ENCODE results near the gene HOOK1.
A peak's percentile ranks its signal among the peaks of the same experiment; 100 is the strongest.
"Not testable (repeated sequence)": the region's sequence is repeated elsewhere in the genome, so short reads cannot be mapped to it uniquely, and the experiment has no call there.

The HOOK1 gene

DNA sequence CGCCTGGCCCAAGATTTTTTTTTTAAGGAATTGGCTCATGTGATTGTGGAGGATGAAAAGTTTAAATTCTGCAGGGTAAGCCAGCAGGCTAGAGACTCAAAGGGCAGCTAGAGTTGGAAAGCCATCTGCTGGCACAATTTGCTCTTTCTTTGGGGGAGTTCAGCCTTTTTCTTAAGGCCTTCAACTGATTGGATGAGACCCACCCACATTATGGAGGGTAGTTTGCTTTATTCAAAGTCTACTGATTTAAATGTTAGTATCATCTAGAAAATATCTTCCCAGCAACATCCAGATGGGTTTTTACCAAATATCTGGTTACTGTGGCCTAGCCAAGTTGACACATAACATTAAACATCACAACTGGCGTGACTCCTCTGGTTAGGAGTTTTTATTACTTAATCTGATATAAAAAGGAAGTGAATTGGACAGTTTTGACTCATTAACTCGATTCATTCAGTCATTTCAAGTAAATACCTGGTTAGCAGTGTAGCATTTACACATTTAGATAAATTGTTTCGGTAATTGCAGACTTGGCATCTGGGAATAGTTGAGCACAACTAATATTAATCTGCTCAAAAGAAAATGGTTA is 12.4 kb downstream of the HOOK1 start:
- DNase-seq: no peak

DNA sequence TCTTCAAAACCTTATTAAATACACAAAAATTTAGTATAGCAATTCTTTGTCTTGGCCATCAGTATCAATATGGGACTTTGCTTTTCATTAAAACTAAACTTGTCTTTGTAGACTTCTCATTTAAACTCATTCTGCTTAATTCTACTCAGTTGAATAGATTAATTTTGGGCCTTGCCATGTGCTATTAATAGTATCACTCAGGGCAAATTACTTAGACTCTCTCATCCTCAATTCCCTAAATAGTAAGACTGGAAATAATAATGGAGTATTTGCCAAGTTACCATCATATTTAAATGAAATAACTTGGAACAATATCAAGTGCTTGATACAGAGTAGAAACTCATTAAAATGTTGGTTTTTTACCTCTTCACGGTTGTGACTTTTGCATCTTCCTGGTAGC is 13.4 kb downstream of the HOOK1 start:
- no peak for DNase-seq

DNA sequence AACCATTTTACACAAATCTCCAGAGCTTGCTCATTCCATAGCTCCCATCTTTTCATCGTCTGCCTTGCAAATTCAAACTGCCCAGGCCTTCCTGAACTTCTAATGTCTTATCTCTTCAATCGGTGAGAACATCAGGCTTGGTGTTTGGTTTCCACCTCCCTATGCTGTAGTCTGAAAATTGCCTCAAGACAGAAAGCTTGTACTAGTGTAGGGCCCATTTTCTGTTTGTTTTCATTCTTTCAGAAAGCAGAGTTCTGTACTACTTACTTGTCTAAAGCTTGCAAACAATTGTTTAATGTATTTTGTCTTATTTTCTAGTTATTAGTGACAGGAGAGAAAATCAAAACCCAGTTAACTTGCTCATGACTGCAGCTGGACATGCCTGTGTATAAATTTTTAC is 16.8 kb downstream of the HOOK1 start:
- no peak for DNase-seq

DNA sequence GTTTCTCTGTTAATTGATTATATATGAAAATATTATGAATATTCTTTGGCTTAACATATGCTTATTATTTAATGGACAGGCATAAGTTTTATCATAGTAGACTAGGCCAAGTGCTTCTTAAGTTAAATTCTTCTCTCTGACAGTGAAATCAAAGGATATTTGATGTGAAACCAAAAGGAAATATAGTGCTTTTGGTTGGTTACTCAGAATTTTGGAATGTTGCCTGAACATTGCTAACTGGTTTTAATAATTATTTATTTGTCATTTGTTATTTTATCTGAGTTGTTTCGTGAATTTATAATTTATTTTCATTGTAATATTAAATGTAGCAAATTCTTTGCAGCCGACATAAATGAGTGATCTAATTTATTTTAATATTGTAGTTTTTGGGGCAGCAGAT is 18.3 kb downstream of the HOOK1 start:
- DNase-seq: no peak

DNA sequence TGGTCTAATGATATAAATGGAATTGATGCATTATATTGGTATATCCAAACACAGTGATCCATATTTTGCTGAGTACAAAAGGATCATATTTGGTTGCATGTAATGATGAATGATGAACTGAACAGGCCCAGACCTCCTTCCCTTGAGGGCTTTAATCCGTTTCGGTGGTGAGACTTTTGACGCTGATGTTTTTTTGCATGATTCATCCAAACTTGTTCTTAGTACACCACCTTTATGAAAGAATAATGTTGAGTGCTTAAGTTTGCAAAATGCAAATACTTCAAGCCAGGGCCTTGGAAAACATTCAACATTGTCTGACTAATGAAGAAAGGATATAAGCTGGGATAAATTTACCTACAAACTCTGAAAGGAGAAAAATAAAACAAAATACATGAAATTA is 19.2 kb downstream of the HOOK1 start:
- DNase-seq: no peak

DNA sequence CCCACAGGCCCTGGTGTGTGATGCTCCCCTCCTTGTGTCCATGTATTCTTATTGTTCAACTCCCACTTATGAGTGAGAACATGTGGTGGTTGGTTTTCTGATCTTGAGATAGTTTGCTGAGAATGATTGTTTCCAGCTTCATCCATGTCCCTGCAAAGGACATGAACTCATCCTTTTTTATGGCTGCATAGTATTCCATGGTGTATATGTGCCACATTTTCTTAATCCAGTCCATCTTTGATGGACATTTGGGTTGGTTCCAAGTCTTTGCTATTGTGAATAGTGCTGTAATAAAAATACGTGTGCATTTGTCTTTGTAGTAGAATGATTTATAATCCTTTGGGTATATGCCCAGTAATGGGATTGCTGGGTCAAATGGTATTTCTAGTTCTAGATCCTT is 23.1 kb downstream of the HOOK1 start:
- DNase-seq: not testable (repeated sequence)

DNA sequence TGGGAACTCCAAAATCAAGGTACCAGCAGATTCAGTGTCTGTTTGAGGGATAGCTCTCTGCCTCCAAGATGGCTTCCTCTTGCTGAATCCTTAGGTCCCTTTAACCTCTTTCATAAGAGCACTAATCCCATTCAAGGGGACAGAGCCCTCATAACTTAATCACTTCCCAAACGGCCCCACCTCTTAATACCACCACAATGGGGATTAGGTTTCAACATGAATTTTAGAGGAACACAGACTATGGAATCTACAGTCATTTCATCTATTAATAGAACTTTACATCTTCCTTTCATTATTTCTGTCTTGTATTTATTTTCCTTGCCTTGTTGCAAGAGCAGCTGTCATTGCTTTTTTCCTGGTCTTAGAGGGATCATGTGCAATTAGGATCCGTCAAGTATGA is 30.3 kb downstream of the HOOK1 start:
- DNase-seq: no peak

DNA sequence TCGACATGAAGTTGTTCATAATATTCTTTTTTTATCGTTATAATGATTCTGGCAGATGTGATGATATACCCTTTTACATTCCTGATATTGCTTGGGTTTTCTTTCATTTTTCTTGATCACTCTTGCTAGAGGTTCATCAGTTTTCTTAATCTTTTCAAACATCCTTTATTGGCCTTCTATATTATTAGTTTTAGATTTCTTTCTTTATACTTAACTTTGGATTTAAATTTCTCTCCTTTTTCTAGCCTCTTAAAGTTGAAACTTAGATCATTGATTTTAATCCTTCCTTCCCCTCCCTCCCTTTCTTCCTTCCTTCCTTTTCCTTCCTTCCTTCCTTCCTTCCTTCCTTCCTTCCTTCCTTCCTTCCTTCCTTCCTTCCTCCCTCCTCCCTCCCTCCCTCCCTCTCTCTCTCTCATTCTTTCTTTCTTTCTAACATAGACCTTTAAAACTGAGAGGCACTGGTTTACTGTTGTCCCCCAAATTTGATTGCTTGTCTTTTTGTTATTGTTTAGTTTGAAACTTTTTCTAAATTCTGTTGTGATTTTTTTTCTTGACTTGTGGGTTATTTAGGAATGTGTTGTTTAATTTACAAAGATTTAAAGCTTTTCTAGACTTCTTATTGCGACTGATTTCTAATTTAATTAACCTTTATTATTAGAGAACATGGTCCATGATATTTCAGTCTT is 31.6 kb downstream of the HOOK1 start:
- DNase-seq: no peak

DNA sequence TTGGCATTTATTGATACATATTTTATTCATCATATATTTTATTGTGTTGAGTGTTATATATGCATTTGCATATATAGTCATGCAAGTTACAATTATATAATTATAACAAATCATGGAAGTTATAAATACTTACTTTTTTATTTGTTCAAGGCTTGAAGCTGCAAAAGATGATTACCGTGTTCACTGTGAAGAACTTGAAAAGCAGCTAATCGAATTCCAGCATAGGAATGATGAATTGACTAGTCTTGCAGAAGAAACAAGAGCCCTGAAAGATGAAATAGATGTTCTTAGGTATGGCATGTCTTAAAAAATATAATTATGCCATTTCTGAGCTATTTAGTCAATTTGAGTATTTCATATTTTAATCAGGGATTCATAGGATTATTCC is 32.1 kb downstream of the HOOK1 start:
- no peak for DNase-seq

DNA sequence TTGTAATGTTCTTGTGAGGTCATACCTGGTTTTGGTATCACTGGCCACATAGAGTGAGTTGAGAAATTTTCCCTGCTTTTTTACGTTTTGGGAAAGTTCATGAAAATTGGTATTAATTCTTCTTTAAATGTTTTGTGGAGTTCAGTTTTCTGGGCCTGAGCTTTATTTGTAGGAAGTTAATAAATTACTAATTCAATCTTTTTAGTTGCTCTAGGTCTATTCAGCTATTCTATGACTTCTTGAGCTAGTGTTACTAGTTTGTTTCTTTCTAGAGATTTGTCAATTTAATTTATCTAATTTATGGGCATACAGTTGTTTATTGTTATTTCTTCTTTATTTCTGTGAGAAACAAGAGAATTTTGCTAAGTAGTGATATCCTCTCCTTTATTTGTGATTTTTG is 37.4 kb downstream of the HOOK1 start:
- DNase-seq: no peak

DNA sequence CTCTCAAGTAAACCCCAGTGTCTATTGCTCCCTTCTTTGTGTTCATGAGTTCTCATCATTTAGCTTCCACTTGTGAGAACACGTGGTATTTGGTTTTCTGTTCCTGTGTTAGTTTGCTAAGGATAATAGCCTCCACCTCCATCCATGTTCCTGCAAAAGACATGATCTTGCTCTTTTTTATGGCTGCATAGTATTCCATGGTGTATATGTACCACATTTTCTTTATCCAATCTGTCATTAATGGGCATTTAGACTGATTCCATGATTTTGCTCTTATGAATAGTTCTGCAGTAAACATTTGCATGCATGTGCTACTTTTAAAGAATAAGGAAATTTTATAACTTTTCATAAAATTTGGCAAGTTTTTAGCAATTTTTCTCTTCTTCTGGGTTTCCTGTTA is 40.5 kb downstream of the HOOK1 start:
- not testable (repeated sequence) for DNase-seq

DNA sequence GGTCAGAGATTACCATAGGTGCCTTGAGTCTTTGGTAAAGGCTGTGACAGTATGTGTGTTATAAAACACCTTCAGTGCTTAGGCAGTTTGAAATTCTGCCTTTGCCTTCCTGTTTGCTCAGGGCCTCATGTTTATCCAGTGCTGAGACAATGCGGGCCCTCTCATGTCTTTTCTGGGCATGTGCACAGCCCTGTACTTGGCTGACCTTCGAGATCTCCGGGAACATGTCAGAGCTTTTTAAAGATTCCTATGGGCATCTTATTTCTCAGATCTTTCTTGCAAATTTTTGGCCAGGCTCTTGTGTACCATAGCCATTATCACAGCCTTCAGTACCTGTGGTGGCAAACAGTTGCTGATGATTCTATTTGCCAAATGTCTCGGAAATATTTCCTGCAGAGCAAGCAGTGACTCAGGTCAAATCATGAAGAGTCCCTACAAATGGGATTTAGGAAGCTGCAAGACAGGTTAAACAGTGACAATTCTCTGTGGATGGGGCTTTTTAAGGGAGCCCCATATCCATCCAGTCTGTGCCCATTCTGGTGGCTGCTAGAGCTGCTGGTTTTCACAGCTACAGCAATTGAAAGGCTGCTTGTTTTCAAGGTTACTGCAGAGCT is 42.1 kb downstream of the HOOK1 start:
- no peak for DNase-seq

DNA sequence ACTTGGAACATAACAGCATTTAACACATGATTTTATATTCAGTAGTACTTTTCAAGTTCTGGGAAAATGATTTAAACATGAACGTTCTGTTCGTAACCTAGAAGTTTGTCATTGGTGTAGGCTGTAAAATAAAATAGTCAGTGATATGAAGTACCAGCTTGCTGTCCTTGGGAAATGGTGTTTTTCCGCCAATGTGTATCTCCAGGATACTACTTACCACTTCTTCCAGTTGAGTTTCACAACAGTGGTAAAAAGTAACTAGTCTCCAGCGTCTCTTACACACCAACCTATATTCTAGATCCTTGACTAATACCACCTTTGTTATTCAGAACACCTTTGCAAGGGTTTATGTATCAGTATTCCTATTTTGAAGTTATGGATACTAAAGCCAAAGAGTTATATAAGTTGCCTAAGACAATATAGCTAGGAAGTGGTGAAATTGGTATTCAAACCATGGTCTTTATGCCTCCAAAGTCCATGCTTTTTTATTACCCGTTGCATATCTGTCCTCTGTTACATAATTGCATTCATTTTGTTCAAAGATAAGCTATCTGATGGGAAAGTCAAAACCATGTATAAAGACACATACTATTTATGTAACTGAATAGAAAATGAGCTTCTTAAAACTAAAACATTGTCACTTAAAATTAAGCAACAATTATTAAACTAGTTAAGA is 43.1 kb downstream of the HOOK1 start:
- no peak for DNase-seq

DNA sequence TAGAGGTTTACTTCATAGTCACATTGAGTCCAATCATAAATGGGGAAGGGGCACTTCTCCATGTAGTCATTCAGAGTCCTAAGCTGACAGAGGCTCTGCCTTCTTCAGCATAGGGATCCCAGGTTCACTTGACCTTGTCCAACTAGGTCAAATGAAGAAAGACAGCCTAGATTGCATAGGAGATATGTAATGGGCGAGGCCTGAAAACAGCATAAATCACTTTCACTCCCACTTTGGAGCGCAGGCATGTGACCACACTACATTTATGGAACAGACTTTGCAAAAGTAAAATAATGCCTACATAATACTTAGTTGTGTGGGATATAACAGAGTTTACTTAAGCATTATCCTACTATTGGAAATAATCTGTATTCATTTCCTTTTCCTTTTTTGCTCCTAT is 51.7 kb downstream of the HOOK1 start:
- DNase-seq: no peak

DNA sequence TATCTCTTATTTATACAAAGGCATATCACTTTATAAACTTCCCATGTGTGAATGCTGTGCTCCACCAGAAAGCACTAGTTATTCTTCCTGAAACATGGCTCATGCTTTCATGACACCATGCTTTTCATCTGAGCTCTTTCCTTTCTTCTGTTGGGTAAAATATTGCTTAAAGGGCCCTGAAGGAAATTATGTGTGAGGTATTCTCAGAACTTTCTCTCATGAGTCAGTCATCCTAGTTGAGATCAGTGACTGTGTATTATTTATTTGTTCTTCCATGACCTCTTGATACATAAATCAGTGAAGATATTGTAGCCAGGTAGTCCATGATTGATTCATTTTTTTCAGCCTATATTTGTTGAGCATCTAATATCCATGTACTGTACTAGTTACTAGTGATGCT is 57.0 kb downstream of the HOOK1 start:
- DNase-seq: no peak

DNA sequence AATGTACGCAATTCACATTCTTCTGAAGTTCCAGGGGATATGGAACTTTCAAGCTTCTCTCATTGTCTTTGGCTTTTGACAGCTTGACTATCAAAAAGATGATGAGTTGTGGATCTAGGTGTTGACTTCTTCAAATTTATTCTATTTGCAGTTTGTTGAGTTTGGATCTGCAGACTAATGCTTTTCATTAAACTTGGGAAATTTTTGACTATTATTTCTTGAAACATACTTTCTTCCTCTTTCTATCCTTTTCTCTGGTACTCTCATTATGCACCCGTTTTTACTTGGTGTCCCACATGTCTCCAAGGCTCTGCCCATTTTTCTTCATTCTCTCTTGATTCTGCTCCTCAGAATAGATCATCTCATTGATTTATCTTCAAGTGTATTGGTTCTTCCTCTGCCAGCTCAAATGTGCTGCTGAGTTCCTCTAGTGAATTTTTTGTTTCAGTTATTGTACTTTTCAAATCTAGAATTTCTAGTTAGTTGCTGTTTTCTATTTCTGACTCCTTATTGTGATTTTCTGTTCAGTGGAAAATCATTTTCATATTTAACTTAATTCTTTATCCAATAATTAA is 62.4 kb downstream of the HOOK1 start:
- DNase-seq: no peak

DNA sequence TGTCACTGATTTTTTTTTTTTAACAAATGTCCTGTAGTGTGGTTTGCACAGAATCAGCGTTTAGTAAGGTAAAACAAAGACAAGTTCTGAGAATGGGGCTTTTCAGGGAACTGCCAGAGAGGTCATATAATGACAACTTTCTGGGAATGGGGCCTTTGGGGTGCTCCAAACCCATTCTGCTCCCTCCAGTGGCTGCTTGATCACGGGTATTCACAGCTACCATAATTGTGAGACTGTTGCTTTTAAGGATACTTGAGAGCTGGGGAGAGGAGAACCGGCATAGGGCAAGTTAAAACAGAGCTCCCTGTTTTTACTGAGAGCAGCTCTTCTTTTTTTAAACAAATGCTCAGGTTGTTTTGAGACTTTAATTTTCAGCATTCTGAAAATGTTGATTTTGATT is 63.6 kb downstream of the HOOK1 start:
- no peak for DNase-seq

DNA sequence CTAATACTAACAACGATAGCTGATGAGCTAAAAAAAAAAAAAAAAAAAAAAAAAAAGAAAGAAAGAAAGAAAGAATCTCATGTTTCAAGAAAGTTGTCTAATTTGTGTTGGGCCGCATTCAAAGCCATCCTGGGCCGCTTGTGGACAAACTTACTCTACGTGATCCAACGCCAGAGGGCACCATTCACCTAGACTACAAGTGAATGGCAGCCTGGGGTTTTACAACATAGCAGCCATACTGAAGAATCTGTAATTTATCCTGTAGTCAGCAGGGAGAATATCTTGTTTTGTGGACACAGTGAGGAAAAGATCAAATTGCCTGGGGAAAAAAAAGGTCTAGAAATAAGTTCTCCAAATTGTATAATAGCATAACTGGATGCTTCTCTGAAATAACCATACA is 64.8 kb downstream of the HOOK1 start:
- peak; percentile 53 for DNase-seq

DNA sequence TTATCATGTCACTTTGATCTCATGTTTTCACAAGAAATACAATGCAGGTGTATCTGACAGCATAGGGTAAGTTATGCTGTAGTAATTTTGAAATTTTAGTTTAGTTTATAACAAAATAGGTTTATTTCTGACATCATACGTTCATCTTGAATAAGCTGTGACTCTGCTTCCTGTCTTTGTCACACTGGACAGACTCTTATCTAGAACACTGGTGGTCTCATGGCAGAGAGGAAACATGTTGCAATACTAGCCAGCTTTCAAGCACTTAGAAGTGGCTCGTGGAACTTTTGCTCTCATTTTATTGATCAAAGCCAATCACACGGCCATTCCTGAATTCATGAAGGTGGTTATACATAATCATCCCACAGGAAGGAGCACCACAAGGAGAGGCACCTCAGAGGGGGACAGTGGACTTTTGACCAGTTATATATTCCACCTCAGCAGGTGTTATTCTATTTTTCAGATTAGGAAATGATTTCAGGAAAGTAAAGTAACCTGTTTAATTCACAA is 65.3 kb downstream of the HOOK1 start:
- no peak for DNase-seq

DNA sequence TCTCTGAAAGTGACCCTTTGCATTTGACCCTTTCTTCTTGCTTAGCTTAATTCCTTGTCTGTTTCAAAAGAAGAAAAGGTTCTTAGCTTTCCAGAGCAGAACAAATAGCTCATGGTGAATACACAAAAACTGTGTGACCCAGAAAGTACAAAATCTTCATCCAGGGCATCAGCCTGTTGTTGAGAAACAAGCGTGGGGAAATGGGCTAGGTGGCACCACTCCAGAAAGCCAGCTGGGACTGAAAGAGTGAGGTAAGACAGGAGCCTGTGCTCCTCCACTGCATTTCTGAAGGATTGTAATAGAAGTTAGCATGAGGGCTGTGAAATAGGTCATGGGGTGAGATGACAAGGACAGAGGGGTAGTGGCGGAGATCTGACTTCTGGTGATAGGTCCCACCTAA is 66.0 kb downstream of the HOOK1 start:
- DNase-seq: no peak

DNA sequence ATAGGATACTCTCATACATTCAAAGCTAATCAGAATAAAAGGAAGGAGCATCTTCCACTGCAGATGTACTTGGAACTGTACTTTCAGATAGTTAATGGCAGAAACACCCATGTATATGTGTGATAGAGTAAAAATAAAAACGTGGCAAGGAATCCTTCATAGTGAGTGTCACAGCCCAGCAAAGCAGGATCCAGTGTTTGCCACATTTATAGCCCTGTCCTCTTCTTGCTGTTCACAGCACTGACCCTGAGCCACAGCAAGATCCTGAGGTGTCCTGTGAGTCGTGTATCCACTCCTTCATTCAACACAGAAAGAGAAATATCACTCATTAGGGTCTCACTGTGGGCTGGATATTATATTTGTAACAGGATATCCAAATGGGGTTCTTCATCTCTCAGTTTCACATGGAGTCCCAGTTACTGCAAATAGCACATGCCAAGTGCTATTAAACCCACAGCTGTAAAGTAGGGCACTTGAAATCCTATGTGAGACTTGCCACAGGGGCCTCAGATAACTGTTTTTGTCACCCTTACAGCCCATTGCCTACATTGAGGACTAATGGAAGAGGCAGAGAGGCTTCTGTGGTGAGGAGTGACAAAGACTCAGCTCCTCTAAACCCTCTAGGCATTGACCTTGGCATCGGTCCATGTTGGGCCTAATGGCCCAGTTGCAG is 70.5 kb downstream of the HOOK1 start:
- DNase-seq: no peak

DNA sequence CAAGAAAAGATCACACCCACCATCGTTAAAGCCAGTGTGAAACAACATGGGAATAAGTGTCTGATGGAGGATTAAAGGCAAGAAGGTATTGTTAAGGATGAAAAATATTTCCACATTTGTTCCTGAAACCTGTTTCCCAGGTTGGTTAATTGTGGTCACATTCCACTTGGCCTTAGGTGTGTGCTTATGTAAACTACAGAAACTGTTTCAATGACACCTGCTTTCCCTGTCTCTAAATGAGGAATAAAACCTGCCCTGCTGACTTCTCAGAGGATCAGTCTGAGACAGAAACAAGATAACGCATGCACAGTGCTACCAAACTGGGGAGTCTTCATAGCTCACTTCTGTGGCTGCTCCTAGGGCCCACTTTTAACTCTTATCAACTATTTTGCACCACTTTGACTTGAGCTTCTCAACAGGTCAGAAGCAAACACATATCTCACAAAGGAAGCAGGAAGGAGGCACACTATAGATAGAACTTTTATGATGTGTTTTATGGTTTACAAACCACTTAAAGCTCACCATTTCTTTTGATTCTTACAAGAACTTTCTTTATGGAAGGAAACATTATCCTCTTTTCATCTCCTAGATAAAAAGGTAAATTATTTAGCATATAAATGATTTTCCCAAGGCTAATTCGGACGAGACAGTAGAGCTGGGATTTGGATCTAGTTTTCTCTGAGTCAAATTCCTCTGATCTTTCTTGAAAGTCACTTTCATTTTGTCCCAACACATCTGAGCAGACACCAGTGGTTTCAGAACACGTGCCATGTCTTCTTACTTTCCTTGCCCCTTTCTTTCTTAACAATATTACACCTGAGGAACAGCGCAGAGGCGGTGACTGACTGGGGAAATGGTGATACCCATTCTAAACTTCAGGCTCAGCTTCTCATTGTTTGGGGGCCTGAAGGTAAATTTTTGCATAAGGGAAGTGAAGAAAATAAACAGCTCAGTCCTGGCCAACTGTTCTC is 78.4 kb downstream of the HOOK1 start:
- DNase-seq: no peak

Measured in COR-L47 (cell line).